Smooth muscle cell (in vitro differentiated cells): ENCODE data around the gene SEBOX. TPM values are rescaled to one million over a fixed set of nuclear protein-coding genes. Genes with fewer than 3 reads are reported as not detected.

ENCODE experiments used
- DNase-seq: peaks from one replicate; lab custom pipeline; 2025; ENCODE audit not compliant: unreplicated experiment; lab: John Stamatoyannopoulos, UW
- H2AFZ ChIP-seq: fragments of 200-600 bp; sonication (generic); 2 replicates; pipeline ENCODE4 v1.6.0; 2016; ENCODE audit warnings: antibody characterized with exemption, low read depth, mild to moderate bottlenecking
- H3F3A ChIP-seq: fragments of 200-600 bp; sonication (generic); 2 replicates; pipeline ENCODE4 v1.6.0; 2017; ENCODE audit warnings: antibody characterized with exemption, low read depth
- H3K27ac ChIP-seq: fragments of 200-600 bp; sonication (generic); 2 replicates; pipeline ENCODE4 v1.5.1; 2016; ENCODE audit warnings: low read depth, mild to moderate bottlenecking
- H3K27me3 ChIP-seq: fragments of 200-600 bp; sonication (generic); 2 replicates; pipeline ENCODE4 v1.6.1; 2016; ENCODE audit warnings: low read depth, mild to moderate bottlenecking
- H3K36me3 ChIP-seq: fragments of 200-600 bp; sonication (generic); 2 replicates; pipeline ENCODE4 v1.5.1; 2016; ENCODE audit warnings: low read depth
- H3K4me1 ChIP-seq: fragments of 200-600 bp; sonication (generic); 2 replicates; pipeline ENCODE4 v1.5.1; 2016; ENCODE audit warnings: low read depth
- H3K4me2 ChIP-seq: fragments of 200-600 bp; sonication (generic); 2 replicates; pipeline ENCODE4 v1.6.0; 2016; ENCODE audit warnings: mild to moderate bottlenecking
- H3K4me3 ChIP-seq: fragments of 200-600 bp; sonication (generic); 2 replicates; pipeline ENCODE4 v1.5.1; 2016; ENCODE audit warnings: mild to moderate bottlenecking
- H3K79me2 ChIP-seq: fragments of 200-600 bp; sonication (generic); 2 replicates; pipeline ENCODE4 v1.6.0; 2016; ENCODE audit warnings: low read depth, mild to moderate bottlenecking
- H3K9ac ChIP-seq: fragments of 200-600 bp; sonication (generic); 2 replicates; pipeline ENCODE4 v1.6.0; 2016; ENCODE audit warnings: low read depth
- H3K9me3 ChIP-seq: fragments of 200-600 bp; sonication (generic); replicated peaks from 2 replicates; pipeline ENCODE4 v1.5.1; 2016; ENCODE audit warnings: low read depth
- H4K20me1 ChIP-seq: fragments of 200-600 bp; sonication (generic); 2 replicates; pipeline ENCODE4 v1.6.0; 2016; ENCODE audit warnings: low read depth
- CTCF ChIP-seq: fragments of 200-600 bp; sonication (generic); IDR thresholded peaks from 2 replicates; pipeline ENCODE4 v1.5.1; 2017; ENCODE audit warnings: borderline replicate concordance, mild to moderate bottlenecking, antibody characterized with exemption; ENCODE audit not compliant: insufficient read depth, poor library complexity, severe bottlenecking
- WGBS: methylation state at CpG from one replicate; pipeline ENCODE4 v1.1.7; 2016; ENCODE audit warnings: low lambda C conversion rate; 5-methylcytosine and 5-hydroxymethylcytosine counted together
- polyA plus RNA-seq: library from polyadenylated mRNA; unstranded; fragments of >200 nt; fragmentation: Nextera tagmentation; extraction: Ambion mirVana; gene quantifications from 2 replicates; pipeline ENCODE4 v1.2.1, GENCODE V29; 2016
- total RNA-seq: library from RNA; depleted of rRNA; stranded (reverse); fragments of >200 nt; gene quantifications from 2 replicates; pipeline ENCODE4 v1.2.3, GENCODE V29; 2014

SEBOX gene
- total and polyA plus RNA-seq, 2 experiments from 2014 or later, result not detected

GRCh38 chr17:28404812-28405570 lies 40.0 kb upstream of the SEBOX start:
- TF ChIP-seq CTCF, result no peak
- peak overlapping the region; percentile 100 for H3K4me2 ChIP-seq
- H3K9ac ChIP-seq, result no peak overlapping the region
- no peaks in the 10 kb centered on the region for H4K20me1 ChIP-seq
- H3K79me2 ChIP-seq, result no peaks in the 10 kb centered on the region
- H3K27ac ChIP-seq, result no peak overlapping the region
- H3F3A ChIP-seq, result no peaks in the 10 kb centered on the region
- H3K4me1 ChIP-seq, result peaks cover 6% of the 10 kb centered on the region
- peak overlapping the region; percentile 95 for H3K4me3 ChIP-seq
- no peak for DNase-seq
- no peaks in the 10 kb centered on the region for H3K36me3 ChIP-seq
- H3K9me3 ChIP-seq, result no peaks in the 10 kb centered on the region
- no peak overlapping the region for H2AFZ ChIP-seq
- WGBS, result 58% methylated on average over 33 of the region's 33 CpGs
- H3K27me3 ChIP-seq, result no peaks in the 10 kb centered on the region

GRCh38 chr17:28404461-28404811 lies 39.4 kb upstream of the SEBOX start:
- H3K4me2 ChIP-seq, result peak overlapping the region; percentile 100
- 97% methylated on average over 5 of the region's 5 CpGs for WGBS

GRCh38 chr17:28404007-28404406 lies 39.0 kb upstream of the SEBOX start:
- Histone ChIP-seq H3F3A (no peaks in the 10 kb centered on the region), H3K79me2 (no peaks in the 10 kb centered on the region), H3K27ac (no peak overlapping the region), H3K4me1 (peaks cover 6% of the 10 kb centered on the region), H4K20me1 (no peaks in the 10 kb centered on the region), H3K4me3 (no peak overlapping the region), H3K9ac (no peak overlapping the region), H3K36me3 (no peaks in the 10 kb centered on the region), H3K9me3 (no peaks in the 10 kb centered on the region), H2AFZ (no peak overlapping the region), H3K27me3 (no peaks in the 10 kb centered on the region), H3K4me2 (no peak overlapping the region)
- WGBS, result 93% methylated on average over 2 of the region's 2 CpGs
- DNase-seq, result no peak
- no peak for TF ChIP-seq CTCF

More at GRCh38 chr17:28404461-28404811, 39.4 kb upstream of the SEBOX start:
- Histone ChIP-seq H3K79me2 (no peaks in the 10 kb centered on the region), H3K4me1 (peaks cover 6% of the 10 kb centered on the region), H3K36me3 (no peaks in the 10 kb centered on the region), H3K4me3 (peak overlapping the region; percentile 95), H3F3A (no peaks in the 10 kb centered on the region), H3K27me3 (no peaks in the 10 kb centered on the region), H2AFZ (no peak overlapping the region), H3K9me3 (no peaks in the 10 kb centered on the region), H3K27ac (no peak overlapping the region), H4K20me1 (no peaks in the 10 kb centered on the region), H3K9ac (no peak overlapping the region)
- no peak for DNase-seq
- no peak for TF ChIP-seq CTCF

GRCh38 chr17:28402844-28403243 lies 37.8 kb upstream of the SEBOX start:
- no peak for TF ChIP-seq CTCF
- no peaks in the 10 kb centered on the region for H3F3A ChIP-seq
- H3K4me3 ChIP-seq, result no peak overlapping the region
- H3K9me3 ChIP-seq, result no peaks in the 10 kb centered on the region
- H3K27ac ChIP-seq, result no peak overlapping the region
- no peak overlapping the region for H3K9ac ChIP-seq
- no peaks in the 10 kb centered on the region for H3K36me3 ChIP-seq
- H3K4me2 ChIP-seq, result no peak overlapping the region
- H3K79me2 ChIP-seq, result no peaks in the 10 kb centered on the region
- no peaks in the 10 kb centered on the region for H3K27me3 ChIP-seq
- no peak for DNase-seq
- whole genome bisulfite sequencing, result 88% methylated on average over 6 of the region's 6 CpGs
- H2AFZ ChIP-seq, result no peak overlapping the region
- no peaks in the 10 kb centered on the region for H4K20me1 ChIP-seq
- peaks cover 1% of the 10 kb centered on the region for H3K4me1 ChIP-seq
